ENCODE results near the gene NRG3.

Gene NRG3

GRCh38 chr10:82867056-82867455 lies 992.1 kb downstream of the NRG3 start:
- DNase-seq = no peak

GRCh38 chr10:82874671-82875070 lies 999.7 kb downstream of the NRG3 start:
- no peak for DNase-seq

GRCh38 chr10:82880776-82881290 lies 1005.8 kb downstream of the NRG3 start:
- no peak for DNase-seq

- DNase-seq = no peak
Measured at GRCh38 chr10:82882722-82883121, 1007.7 kb downstream of the NRG3 start.

GRCh38 chr10:82883603-82884002 lies 1008.6 kb downstream of the NRG3 start:
- no peak for DNase-seq

- DNase-seq = no peak
Measured at GRCh38 chr10:82887488-82887887, 1012.5 kb downstream of the NRG3 start.

- no peak for DNase-seq
Measured at GRCh38 chr10:82888809-82889455, 1013.9 kb downstream of the NRG3 start.

- DNase-seq = no peak
Measured at GRCh38 chr10:82889728-82890127, 1014.7 kb downstream of the NRG3 start.

GRCh38 chr10:82890573-82890972 lies 1015.6 kb downstream of the NRG3 start:
- DNase-seq = no peak

GRCh38 chr10:82908096-82908495 lies 1033.1 kb downstream of the NRG3 start:
- DNase-seq = no peak

GRCh38 chr10:82908751-82909150 lies 1033.8 kb downstream of the NRG3 start:
- no peak for DNase-seq

- no peak for DNase-seq
Measured at GRCh38 chr10:82910301-82910700, 1035.3 kb downstream of the NRG3 start.

- DNase-seq = no peak
Measured at GRCh38 chr10:82914655-82915136, 1039.7 kb downstream of the NRG3 start.

GRCh38 chr10:82916941-82917340 lies 1041.9 kb downstream of the NRG3 start:
- no peak for DNase-seq

GRCh38 chr10:82918022-82918421 lies 1043.0 kb downstream of the NRG3 start:
- no peak for DNase-seq

- no peak for DNase-seq
Measured at GRCh38 chr10:82922046-82922445, 1047.1 kb downstream of the NRG3 start.

- DNase-seq = no peak
Measured at GRCh38 chr10:82922755-82923154, 1047.8 kb downstream of the NRG3 start.

- no peak for DNase-seq
Measured at GRCh38 chr10:82924711-82925110, 1049.7 kb downstream of the NRG3 start.

- no peak for DNase-seq
Measured at GRCh38 chr10:82925547-82925946, 1050.6 kb downstream of the NRG3 start.

- no peak for DNase-seq
Measured at GRCh38 chr10:82932451-82932850, 1057.5 kb downstream of the NRG3 start.

- DNase-seq = no peak
Measured at GRCh38 chr10:82934429-82934828, 1059.4 kb downstream of the NRG3 start.

- no peak for DNase-seq
Measured at GRCh38 chr10:82934947-82935346, 1060.0 kb downstream of the NRG3 start.

GRCh38 chr10:82938331-82938730 lies 1063.3 kb downstream of the NRG3 start:
- no peak for DNase-seq

GRCh38 chr10:82942286-82943099 lies 1067.5 kb downstream of the NRG3 start:
- DNase-seq = no peak
